A549 (cell line): Measurements from ENCODE around the gene SIAH3.

ENCODE experiments used
- BHLHE40 ChIP-seq: IDR thresholded peaks from 2 replicates; pipeline ENCODE4 v1.6.1; 2012; ENCODE audit warnings: low read depth, low read length, inconsistent platforms
- EHF ChIP-seq: fragments of 250-450 bp; sonication (Bioruptor Pico); IDR thresholded peaks from 2 replicates; pipeline ENCODE4 v1.5.0; 2020; ENCODE audit warnings: mild to moderate bottlenecking
- EP300 ChIP-seq, 2 experiments: fragments of >200 bp; sonication (Bioruptor Twin); formaldehyde crosslinking; IDR thresholded peaks; 2 replicates in 1 of 2; 3 replicates in 1 of 2; pipeline ENCODE4 v1.6.1; 2016 to 2017
- HMGXB4 ChIP-seq: fragments of 250-450 bp; sonication (Bioruptor Pico); IDR thresholded peaks from 2 replicates; pipeline ENCODE4 v1.5.0; 2021; ENCODE audit warnings: mild to moderate bottlenecking, moderate library complexity, borderline replicate concordance
- MAZ ChIP-seq: fragments of 150-350 bp; IDR thresholded peaks from 2 replicates; pipeline ENCODE4 v1.6.1; 2014; ENCODE audit warnings: antibody characterized with exemption, low read depth, low read length, borderline replicate concordance
- PBX3 ChIP-seq: IDR thresholded peaks from 2 replicates; pipeline ENCODE4 v1.6.1; 2012
- POLR2A ChIP-seq: IDR thresholded peaks from 2 replicates; pipeline ENCODE4 v1.6.1; 2012; ENCODE audit warnings: mild to moderate bottlenecking, low read length
- ZFP36 ChIP-seq: fragments of 450-650 bp; IDR thresholded peaks from 2 replicates; pipeline ENCODE4 v1.6.1; 2014; ENCODE audit warnings: borderline replicate concordance; ENCODE audit not compliant: partially characterized antibody
- ZNF302 ChIP-seq: fragments of 250-450 bp; sonication (Bioruptor Pico); IDR thresholded peaks from 2 replicates; pipeline ENCODE4 v1.9.0; 2021; ENCODE audit warnings: inconsistent platforms, mild to moderate bottlenecking, moderate library complexity
- ZSCAN20 ChIP-seq: fragments of 250-450 bp; sonication (Bioruptor Pico); IDR thresholded peaks from 2 replicates; pipeline ENCODE4 v1.8.0; 2022; ENCODE audit warnings: mild to moderate bottlenecking, moderate library complexity
- TF ChIP-seq, protein P1 (sequence below): fragments of >200 bp; sonication (Bioruptor Twin); formaldehyde crosslinking; IDR thresholded peaks from 3 replicates; pipeline ENCODE4 v1.5.1; 2016

DNA sequence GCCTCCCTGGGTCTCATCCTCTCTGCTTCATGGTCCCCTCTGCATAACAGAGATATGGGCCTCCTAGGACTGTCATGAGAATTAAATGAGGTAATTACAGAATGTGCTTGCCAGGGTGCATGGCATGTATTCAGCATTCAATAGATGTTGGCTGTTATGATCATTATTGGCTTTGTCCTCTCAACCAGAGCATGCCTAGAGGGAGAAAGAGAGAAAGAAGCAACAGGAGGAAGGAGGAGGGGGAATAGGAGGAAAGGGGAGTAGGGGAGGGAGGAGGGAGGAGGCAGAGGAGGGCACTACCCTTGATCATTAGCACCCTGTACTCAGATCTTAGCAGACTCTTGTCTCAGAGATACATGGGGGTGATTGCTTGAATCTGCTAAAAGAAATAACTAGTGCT is 41.0 kb upstream of the SIAH3 start:
- no peak for TF ChIP-seq EP300 (IDR thresholded peaks at IDR 0.05)
- TF ChIP-seq, protein P1, sequence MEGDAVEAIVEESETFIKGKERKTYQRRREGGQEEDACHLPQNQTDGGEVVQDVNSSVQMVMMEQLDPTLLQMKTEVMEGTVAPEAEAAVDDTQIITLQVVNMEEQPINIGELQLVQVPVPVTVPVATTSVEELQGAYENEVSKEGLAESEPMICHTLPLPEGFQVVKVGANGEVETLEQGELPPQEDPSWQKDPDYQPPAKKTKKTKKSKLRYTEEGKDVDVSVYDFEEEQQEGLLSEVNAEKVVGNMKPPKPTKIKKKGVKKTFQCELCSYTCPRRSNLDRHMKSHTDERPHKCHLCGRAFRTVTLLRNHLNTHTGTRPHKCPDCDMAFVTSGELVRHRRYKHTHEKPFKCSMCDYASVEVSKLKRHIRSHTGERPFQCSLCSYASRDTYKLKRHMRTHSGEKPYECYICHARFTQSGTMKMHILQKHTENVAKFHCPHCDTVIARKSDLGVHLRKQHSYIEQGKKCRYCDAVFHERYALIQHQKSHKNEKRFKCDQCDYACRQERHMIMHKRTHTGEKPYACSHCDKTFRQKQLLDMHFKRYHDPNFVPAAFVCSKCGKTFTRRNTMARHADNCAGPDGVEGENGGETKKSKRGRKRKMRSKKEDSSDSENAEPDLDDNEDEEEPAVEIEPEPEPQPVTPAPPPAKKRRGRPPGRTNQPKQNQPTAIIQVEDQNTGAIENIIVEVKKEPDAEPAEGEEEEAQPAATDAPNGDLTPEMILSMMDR, result no peak
- TF ChIP-seq ZFP36, result no peak
- no peak for TF ChIP-seq ZNF302 (CRISPR knock-in tag)
- TF ChIP-seq EHF, result no peak
- TF ChIP-seq PBX3, result no peak
- no peak for TF ChIP-seq HMGXB4
- TF ChIP-seq MAZ, result no peak
- no peak for TF ChIP-seq BHLHE40
- no peak for TF ChIP-seq POLR2A
- no peak for TF ChIP-seq ZSCAN20
